ENCODE results near the gene GPANK1. TPM values are rescaled to one million over a fixed set of nuclear protein-coding genes. Genes with fewer than 3 reads are reported as not detected.

Gene GPANK1
- total RNA-seq, 4 donors from 2014 or later, result 13.4 to 20.0 (median 16.7) TPM

GRCh38 chr6:31660381-31661261 is 4.2 kb downstream of the GPANK1 start, which contains the start of gene C6orf47:
C6orf47 (minus strand) TSS chr6:31660778; CDS start chr6:31659947, 831 bp downstream.
- no peak for TF ChIP-seq CTCF (IDR thresholded peaks at IDR 0.05; ENCODE audit: low read depth)

GRCh38 chr6:31659649-31660380 is 5.0 kb downstream of the GPANK1 start:
- no peak for TF ChIP-seq CTCF (IDR thresholded peaks at IDR 0.05; ENCODE audit: low read depth)

DNA sequence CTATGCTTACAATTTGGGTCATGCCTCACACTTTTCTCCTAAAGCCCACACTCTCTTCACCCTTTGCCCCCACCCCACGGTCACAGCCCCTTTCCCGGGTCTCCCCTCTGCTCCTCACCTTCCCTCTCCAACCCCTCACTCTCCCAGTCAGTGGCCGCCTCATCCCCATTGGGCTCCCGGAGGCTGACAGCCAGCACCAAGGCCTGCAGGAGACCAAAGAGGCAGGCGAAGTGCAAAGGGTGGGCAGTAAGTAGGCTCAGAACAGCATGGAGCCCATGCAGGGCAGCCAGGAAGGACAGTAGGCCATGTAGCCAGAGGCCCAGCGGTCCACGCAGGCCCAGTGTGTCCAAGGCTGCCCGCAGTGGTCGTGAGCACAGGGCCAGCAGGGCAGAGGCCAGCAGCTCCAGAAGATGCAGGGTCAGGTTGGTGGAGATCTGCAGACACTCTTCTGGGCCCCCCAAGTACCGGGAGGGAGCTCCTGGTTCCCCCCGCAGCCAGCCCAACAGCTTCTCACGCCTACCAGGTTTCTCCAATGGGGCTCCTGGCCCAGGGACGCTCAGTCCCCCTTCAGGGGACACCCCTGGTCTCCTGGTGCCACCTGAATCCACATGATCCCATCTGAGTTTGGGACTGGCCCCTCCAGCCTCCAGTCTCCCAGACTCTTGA is 5.7 kb downstream of the GPANK1 start:
- TF ChIP-seq CTCF (IDR thresholded peaks at IDR 0.05; ENCODE audit: low read depth), result no peak

DNA sequence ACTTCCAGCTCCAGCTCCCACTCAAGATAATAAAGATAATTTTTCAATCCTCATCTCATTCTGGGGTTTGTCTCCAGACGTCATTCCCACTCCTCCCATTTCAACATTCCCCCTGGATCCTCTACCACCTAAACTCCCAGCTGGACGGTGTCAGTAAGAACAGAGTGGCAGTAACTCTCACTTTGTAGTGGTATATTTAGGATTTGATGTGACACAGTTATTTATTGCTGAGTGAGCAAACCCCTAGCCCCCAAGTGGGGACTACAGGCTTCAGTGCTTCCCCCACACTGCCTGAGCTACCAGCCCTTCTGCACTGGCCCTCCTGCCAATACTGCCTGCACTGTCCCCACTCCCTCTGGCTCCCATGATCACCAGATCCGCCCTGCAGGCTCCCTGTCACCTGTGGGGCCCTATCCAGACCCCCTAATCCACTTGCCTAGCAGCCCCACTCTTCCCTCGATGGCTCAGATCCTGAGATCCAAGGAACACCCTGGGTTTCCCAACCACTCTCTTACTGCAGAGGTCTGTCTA is 6.6 kb downstream of the GPANK1 start:
- TF ChIP-seq CTCF (IDR thresholded peaks at IDR 0.05; ENCODE audit: low read depth), result no peak

DNA sequence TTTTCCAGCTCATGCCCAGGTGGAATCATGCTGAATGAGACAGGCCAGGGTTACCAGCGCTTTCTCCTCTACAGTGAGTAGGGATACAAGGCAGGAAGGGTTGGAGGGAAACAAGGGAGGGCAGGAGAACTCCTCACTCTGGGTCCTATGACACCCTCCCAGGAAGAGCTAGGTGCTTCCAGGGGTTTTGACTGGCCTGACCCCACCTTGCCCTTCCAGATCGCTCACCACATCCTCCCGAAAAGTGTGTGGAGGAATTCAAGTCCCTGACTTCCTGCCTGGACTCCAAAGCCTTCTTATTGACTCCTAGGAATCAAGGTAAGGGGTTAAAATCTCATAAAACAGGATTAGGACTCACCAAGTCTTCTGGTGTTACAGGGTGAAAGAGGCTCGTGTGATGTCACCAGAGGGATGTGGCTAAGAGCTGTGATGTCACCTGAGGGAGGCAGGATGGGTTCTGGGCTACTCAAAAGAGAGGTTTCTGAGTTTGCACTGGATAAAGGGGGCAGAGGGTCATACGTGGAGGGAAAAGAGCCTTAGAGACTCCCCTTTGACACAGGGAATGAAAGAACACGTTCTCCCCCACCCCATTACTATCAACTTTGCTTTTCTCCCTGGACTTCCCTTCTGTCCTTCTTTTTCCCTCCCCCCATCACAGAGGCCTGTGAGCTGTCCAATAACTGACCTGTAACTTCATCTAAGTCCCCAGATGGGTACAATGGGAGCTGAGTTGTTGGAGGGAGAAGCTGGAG is 7.2 kb downstream of the GPANK1 start:
- no peak for TF ChIP-seq CTCF (IDR thresholded peaks at IDR 0.05; ENCODE audit: low read depth)

DNA sequence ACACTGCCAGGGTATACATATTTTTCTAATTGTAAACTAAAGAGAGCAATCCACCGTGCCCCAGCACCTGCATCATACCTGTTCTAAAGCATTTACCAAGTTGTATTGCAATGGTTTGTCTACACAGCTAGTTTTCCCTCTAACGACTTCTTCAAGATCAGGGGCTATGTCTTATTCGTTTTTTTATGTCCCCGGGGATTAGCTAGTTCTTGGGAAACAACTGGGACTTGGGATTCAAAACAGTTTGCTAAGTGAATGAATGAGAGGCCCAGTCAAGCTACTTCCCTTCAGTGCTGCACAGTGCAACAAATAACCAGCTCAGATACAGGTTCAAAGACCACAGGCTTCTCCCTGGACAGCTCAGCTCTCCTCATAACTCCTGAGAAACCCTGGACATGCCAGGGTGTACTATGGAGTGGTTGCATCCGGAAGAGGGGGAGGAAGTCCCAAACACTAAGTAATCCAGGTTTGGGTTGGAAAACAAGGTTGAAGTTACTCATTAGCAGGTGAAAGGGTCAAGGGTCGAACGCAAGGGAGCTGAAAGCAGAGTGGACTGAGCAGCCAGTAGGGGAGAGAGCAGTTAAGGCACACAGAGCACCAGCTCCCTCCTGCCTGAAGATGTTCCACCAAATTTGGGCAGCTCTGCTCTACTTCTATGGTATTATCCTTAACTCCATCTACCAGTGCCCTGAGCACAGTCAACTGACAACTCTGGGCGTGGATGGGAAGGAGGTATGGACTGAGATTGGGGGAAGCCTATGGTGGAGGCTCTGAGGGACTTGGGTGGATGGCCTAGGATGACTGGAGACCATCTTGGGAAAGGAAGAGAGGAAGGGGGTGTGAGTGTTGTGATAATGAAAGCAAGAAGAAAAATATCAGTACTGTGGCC is 9.2 kb downstream of the GPANK1 start, which contains the start of gene APOM:
APOM (plus strand) TSS at position 546 of the 889 bp plus-strand sequence; CDS start at position 619, 73 bp downstream.
- no peak for TF ChIP-seq CTCF (IDR thresholded peaks at IDR 0.05; ENCODE audit: low read depth)

All from subcutaneous adipose tissue (tissue), 4 donors.